HG02588 (cell line): ENCODE measurements around the gene ITGAV.

ENCODE experiments used
- ATAC-seq: cut with Tn5 transposase; IDR thresholded peaks from one replicate; pipeline ENCODE4 v1.9.1; 2021; ENCODE audit warnings: mild to moderate bottlenecking, moderate library complexity; ENCODE audit not compliant: unreplicated experiment

The ITGAV gene

GRCh38 chr2:186573531-186573930 lies 16.3 kb upstream of the ITGAV start:
- ATAC-seq = no peak

GRCh38 chr2:186575302-186575701 lies 14.6 kb upstream of the ITGAV start:
- ATAC-seq = peak; percentile 74

GRCh38 chr2:186575856-186576255 lies 14.0 kb upstream of the ITGAV start:
- ATAC-seq = no peak

- ATAC-seq = no peak
Measured at GRCh38 chr2:186576614-186577013, 13.2 kb upstream of the ITGAV start.

- ATAC-seq = no peak
Measured at GRCh38 chr2:186582698-186583097, 7.2 kb upstream of the ITGAV start.

- no peak for ATAC-seq
Measured at GRCh38 chr2:186584053-186584452, 5.8 kb upstream of the ITGAV start.

- no peak for ATAC-seq
Measured at GRCh38 chr2:186588421-186588820, 1.4 kb upstream of the ITGAV start.

GRCh38 chr2:186588940-186589611 lies 780 bp upstream of the ITGAV start:
- ATAC-seq = no peak

GRCh38 chr2:186590350-186590758 lies 498 bp downstream of the ITGAV start:
- no peak for ATAC-seq

GRCh38 chr2:186590759-186591505 lies 1.1 kb downstream of the ITGAV start:
- no peak for ATAC-seq

GRCh38 chr2:186591506-186591890 lies 1.6 kb downstream of the ITGAV start:
- ATAC-seq = no peak

- no peak for ATAC-seq
Measured at GRCh38 chr2:186592137-186592875, 2.5 kb downstream of the ITGAV start.

- no peak for ATAC-seq
Measured at GRCh38 chr2:186593523-186593922, 3.7 kb downstream of the ITGAV start.

- no peak for ATAC-seq
Measured at GRCh38 chr2:186594001-186594722, 4.3 kb downstream of the ITGAV start.

GRCh38 chr2:186595219-186595618 lies 5.4 kb downstream of the ITGAV start:
- no peak for ATAC-seq

- no peak for ATAC-seq
Measured at GRCh38 chr2:186599186-186599778, 9.4 kb downstream of the ITGAV start.

- no peak for ATAC-seq
Measured at GRCh38 chr2:186603286-186603685, 13.4 kb downstream of the ITGAV start.

- no peak for ATAC-seq
Measured at GRCh38 chr2:186605041-186605440, 15.2 kb downstream of the ITGAV start.

GRCh38 chr2:186607660-186608324 lies 17.9 kb downstream of the ITGAV start:
- no peak for ATAC-seq

GRCh38 chr2:186610785-186611184 lies 20.9 kb downstream of the ITGAV start:
- ATAC-seq = no peak
